AG04449 (cell line): ENCODE data around the gene EDN3.

ENCODE experiments used
- CTCF ChIA-PET: fragments of 350-600 bp; formaldehyde crosslinking; extraction: SDS; loops from one replicate; lab custom pipeline; 2021; ENCODE audit warnings: antibody characterized with exemption; lab: Yijun Ruan, JAX
- POLR2A ChIA-PET: fragments of 400-600, 350-600 bp; formaldehyde crosslinking; extraction: SDS; loops from one replicate; lab custom pipeline; 2020; ENCODE audit warnings: antibody characterized with exemption, inconsistent platforms; lab: Yijun Ruan, JAX
- DNase-seq: peaks from one replicate; pipeline ENCODE4 v3.0.0-alpha.2; 2010; ENCODE audit warnings: low read depth, low spot score
- H3K4me3 ChIP-seq: 2 replicates; pipeline ENCODE4 v1.5.1; 2011; ENCODE audit warnings: low read depth, mild to moderate bottlenecking, control low read depth, low read length
- TF ChIP-seq, protein P1 (sequence below): IDR thresholded peaks from one replicate; pipeline ENCODE4 v1.5.1; 2011; ENCODE audit warnings: mild to moderate bottlenecking, moderate library complexity, low read length, control low read depth, inconsistent platforms; ENCODE audit not compliant: insufficient read depth; ENCODE audit errors: missing control alignments

The EDN3 gene

DNA sequence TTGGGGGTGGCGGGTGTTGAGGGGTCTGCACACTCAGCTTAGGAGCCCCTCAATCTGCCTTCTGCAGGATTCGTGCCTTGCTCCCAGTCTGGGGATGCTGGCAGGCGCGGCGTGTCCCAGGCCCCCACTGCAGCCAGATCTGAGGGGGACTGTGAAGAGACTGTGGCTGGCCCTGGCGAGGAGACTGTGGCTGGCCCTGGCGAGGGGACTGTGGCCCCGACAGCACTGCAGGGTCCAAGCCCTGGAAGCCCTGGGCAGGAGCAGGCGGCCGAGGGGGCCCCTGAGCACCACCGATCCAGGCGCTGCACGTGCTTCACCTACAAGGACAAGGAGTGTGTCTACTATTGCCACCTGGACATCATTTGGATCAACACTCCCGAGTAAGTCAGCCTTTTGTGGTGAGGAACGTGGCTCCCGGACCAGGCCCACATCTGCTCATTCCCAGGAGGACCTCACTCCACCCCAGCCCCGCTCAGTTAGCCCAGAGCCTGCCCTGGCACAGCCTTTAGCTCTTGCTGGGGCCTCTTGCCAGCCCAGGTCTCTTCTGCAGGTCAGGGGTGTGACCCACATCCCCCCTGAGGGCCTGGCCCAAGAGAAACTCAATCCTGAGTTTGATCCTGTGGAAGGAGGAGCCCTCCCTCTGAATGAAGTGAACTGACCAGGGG is 1.1 kb downstream of the EDN3 start:
- no peak for DNase-seq
- H3K4me3 ChIP-seq = no peak overlapping the region
- POLR2A ChIA-PET = no interaction called here
- CTCF ChIA-PET = no interaction called here
- TF ChIP-seq, protein P1, sequence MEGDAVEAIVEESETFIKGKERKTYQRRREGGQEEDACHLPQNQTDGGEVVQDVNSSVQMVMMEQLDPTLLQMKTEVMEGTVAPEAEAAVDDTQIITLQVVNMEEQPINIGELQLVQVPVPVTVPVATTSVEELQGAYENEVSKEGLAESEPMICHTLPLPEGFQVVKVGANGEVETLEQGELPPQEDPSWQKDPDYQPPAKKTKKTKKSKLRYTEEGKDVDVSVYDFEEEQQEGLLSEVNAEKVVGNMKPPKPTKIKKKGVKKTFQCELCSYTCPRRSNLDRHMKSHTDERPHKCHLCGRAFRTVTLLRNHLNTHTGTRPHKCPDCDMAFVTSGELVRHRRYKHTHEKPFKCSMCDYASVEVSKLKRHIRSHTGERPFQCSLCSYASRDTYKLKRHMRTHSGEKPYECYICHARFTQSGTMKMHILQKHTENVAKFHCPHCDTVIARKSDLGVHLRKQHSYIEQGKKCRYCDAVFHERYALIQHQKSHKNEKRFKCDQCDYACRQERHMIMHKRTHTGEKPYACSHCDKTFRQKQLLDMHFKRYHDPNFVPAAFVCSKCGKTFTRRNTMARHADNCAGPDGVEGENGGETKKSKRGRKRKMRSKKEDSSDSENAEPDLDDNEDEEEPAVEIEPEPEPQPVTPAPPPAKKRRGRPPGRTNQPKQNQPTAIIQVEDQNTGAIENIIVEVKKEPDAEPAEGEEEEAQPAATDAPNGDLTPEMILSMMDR = no peak

DNA sequence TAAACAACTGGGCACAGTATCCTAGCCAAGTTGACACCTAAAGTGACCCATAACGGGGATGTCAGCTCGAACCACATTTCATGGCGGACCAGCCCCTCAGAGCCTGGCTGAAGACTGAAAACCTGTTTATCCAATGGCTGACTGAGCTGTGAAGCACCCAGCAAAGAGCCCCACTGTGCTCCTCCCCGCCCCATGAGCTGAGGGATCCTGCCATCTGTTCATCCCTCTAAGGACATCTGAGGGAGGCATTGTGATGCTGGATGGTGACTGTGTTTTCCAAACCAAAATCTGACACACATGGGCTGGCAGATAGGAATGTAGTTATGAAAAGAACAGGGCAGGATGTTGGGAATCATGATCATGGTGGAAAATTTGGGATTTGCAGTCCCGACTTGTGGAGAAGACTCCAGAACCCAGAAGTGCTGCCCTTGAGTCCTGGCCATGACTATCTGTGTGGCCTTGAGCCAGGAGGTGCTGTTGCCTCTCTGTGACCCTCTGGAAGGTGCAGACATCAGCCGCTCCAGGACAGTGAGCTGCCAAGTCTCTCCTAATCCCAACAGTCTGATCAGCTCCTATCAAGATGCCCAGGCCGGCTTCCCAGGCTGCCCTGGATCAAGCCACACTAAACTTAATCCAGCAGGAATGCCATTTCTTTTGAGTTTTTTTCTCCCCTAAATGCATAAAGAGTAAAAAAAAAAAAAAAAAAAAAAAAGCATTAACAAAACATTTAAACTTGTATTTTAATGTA is 5.7 kb downstream of the EDN3 start:
- ChIA-PET CTCF (no interaction called here), POLR2A (interaction anchor here (0.7 kb wide), 1 partner anchor 18 kb away, joined by 7 read pairs; no protein-coding TSS in a partner anchor)
- no peak overlapping the region for H3K4me3 ChIP-seq
- TF ChIP-seq, protein P1 = no peak
- no peak for DNase-seq

DNA sequence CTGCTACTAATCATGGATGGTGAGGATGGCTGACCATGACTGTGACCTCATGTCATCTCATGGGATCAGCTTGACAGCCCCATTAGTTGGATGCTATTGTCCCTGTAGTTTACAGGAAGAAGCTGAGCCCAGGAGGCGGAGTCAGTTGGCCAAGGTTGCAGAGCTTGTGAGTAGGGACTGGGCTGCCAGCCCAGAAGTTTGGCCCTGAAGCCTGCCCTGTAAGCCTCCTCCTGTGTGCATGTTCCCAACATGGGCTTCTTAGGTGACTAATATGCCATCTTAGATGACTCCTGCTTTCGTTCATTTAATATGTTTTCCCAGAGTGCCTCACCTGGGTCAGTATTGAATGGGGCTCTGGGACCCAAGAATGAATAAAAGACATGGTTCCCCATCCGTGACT is 6.9 kb downstream of the EDN3 start:
- CTCF ChIA-PET = no interaction called here
- POLR2A ChIA-PET = no interaction called here
- DNase-seq = no peak

DNA sequence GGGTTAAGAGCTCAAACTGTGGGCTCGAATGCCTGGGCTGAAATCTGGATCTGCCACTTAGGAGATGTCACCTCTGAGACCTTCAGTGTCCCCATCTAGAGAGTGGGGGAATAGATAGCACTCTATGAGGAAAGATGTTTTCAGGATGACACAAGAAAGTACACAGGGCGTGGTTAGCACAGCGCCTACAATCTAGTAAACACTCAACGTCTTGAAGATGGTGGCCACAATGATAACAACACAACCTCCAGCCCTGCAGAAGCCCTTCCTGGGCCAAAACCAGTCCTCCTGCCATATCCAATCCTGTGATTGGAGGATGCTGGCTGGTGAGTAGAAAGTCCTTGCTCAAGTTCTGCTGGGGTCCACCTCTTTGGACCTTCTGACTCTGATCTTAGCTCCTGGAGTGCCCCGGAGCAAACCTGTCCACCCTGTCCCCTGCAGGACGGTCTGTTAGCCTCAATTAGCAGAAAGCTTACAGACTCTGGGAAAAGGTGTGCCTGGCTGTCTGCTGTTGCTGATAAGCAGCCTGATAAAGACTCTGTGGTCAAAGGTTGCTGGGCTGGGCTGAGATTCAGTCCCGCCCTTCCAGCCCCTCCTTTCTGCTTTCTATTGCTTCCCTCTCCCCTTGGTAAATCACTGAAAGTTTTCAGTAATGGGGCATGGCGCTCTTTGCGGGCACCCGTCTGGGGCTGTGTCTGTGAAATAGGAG is 8.2 kb downstream of the EDN3 start:
- CTCF ChIA-PET = no interaction called here
- POLR2A ChIA-PET = no interaction called here
- TF ChIP-seq, protein P1 = no peak
- no peak overlapping the region for H3K4me3 ChIP-seq
- DNase-seq = no peak

More for the DNA sequence above, 6.9 kb downstream of the EDN3 start:
- TF ChIP-seq, protein P1 = no peak
- no peak overlapping the region for H3K4me3 ChIP-seq

DNA sequence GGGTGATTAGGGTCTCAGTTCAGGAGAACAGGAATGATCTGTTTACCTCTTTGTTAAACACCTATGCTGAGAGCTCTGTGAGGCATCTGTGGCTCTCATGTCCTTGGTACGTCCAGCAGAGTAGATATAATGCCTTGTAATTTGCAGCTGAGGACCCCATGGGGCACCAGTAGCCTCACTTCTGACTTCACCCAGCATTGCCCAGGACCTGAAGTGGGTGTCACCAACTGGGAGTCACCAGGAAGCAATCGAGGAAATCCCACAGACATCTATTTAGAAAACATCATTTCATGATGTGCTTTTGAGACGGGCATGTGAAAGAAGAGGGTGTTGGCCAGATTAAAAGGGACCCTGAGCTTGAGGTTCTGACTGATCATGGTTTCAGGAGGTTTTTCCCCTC is 8.8 kb downstream of the EDN3 start:
- no peak overlapping the region for H3K4me3 ChIP-seq
- POLR2A ChIA-PET = no interaction called here
- CTCF ChIA-PET = no interaction called here
- TF ChIP-seq, protein P1 = no peak
- no peak for DNase-seq

DNA sequence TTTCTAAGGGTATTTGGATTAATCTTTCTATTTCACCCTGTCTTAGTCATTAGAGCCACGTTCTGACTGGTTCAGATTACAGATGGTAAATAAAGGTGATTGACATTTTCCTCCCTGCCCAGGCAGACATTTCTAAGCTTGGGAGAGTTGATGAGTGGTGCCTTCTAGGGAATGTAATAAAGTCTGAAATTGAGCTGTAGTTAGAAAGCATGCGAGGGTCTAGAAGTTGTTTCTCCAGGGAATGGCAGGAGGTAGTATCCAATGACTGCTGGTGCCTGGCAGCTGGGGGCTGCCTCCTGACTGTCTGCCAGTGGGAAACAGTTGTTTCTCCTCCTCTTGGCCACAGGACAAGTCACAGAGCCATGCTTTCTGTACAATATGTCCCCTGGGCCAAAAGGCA is 14.6 kb downstream of the EDN3 start:
- CTCF ChIA-PET = no interaction called here
- POLR2A ChIA-PET = no interaction called here
- TF ChIP-seq, protein P1 = no peak
- no peak overlapping the region for H3K4me3 ChIP-seq
- no peak for DNase-seq
